CD4-positive, alpha-beta T cell treated with Interleukin-21 for 1 hour (primary cell): ENCODE measurements around the gene CCL19.

Source experiments
- DNase-seq: peaks from one replicate; pipeline ENCODE4 v3.0.0-alpha.2; 2020

Gene CCL19

GRCh38 chr9:34659592-34660253 lies 31.4 kb downstream of the CCL19 start:
- no peak for DNase-seq

GRCh38 chr9:34658461-34658860 lies 32.6 kb downstream of the CCL19 start:
- DNase-seq: no peak

- no peak for DNase-seq
These were observed 34.1 kb downstream of the CCL19 start for GRCh38 chr9:34656992-34657391.

- DNase-seq: no peak
These were observed 35.7 kb downstream of the CCL19 start for GRCh38 chr9:34655394-34655793.

- DNase-seq: no peak
These were observed 36.6 kb downstream of the CCL19 start for GRCh38 chr9:34654323-34655051.

GRCh38 chr9:34653151-34654072 lies 37.7 kb downstream of the CCL19 start:
- DNase-seq: no peak

GRCh38 chr9:34652602-34653000 lies 38.5 kb downstream of the CCL19 start:
- no peak for DNase-seq

GRCh38 chr9:34651876-34652601 lies 39.0 kb downstream of the CCL19 start, which contains the start of gene IL11RA:
IL11RA (plus strand) TSS chr9:34652185; CDS start chr9:34655218, 3,033 bp downstream.
- DNase-seq: peak; percentile 30

GRCh38 chr9:34651321-34651720 lies 39.8 kb downstream of the CCL19 start:
- no peak for DNase-seq

- no peak for DNase-seq
These were observed 40.3 kb downstream of the CCL19 start for GRCh38 chr9:34650816-34651215.

DNA sequence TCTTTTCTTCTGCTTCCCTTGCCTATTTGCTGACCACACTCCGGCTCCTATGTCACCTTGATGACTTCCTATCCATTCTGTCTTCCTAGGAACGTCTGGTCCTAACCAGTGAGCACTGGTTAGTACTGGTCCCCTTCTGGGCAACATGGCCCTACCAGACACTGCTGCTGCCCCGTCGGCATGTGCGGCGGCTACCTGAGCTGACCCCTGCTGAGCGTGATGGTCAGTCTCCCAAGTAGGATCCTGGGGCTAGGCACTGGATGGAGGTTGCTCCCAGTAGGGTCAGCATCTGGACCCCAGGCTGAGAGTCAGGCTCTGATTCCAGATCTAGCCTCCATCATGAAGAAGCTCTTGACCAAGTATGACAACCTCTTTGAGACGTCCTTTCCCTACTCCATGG lies 42.4 kb downstream of the CCL19 start:
- DNase-seq: no peak

DNA sequence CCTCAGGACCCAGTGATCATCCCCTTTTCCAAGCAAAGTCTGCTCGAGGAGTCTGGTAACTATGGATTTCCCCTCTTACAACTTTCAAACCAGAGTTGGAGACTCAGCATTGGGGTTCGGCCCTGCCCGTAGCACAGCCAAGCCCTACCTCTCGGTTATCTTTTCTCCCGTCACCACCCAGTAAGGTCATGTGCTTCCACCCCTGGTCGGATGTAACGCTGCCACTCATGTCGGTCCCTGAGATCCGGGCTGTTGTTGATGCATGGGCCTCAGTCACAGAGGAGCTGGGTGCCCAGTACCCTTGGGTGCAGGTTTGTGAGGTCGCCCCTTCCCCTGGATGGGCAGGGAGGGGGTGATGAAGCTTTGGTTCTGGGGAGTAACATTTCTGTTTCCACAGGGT lies 43.4 kb downstream of the CCL19 start:
- DNase-seq: no peak

- no peak for DNase-seq
These were observed 44.0 kb downstream of the CCL19 start for GRCh38 chr9:34647084-34647403.

- DNase-seq: peak; percentile 97
These were observed 44.6 kb downstream of the CCL19 start, which contains the start of gene GALT for GRCh38 chr9:34646211-34647083. GALT (plus strand) TSS chr9:34646675; CDS start chr9:34646705, 30 bp downstream.

DNA sequence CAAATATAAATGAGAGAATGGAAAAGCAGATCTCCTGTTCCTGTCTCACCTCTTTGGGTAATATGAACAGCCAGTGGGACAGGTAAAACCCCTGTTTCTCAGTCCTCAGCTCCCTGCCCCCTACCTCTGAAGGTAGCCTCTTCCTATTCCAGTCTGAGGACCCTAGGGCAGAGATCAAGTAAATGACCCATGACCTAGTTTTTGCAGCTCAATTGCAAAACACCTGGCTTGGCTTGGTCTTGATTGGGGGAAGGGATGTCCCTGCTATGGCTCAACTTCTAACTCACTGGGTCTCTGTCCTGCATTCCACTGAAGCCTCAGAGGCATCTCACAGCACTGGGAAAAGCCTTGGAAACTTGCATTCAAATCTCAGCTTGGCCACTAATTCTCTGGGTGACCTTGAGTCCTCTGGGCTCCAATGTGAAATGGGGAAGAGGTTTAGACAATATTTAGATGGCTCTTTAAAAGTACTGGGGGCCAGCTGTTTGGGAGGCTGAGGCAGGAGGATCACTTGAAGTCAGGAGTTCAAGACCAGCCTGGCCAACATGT lies 46.2 kb downstream of the CCL19 start:
- no peak for DNase-seq

GRCh38 chr9:34642679-34643078 lies 48.4 kb downstream of the CCL19 start:
- DNase-seq: no peak
